Tibial artery (tissue), 4 donors: ENCODE results near the gene MAP1A.
A peak's percentile ranks its signal among the peaks of the same experiment; 100 is the strongest.

Source experiments
- DNase-seq, 2 donors: peaks; one replicate each; pipeline ENCODE4 v3.0.0-alpha.2; 2019
- H3K27ac ChIP-seq, 2 donors: fragments of 200-600 bp; sonication (generic) in 1 of 2; 1 replicate in 1 of 2; 2 replicates in 1 of 2; pipeline ENCODE4 v1.5.1; 2018 to 2019; ENCODE audit warnings: mild to moderate bottlenecking in 1 of 2
- H3K27me3 ChIP-seq, 2 donors: fragments of 200-600 bp; sonication (generic) in 1 of 2; one replicate each; pipeline versions ENCODE4 v1.5.1 to v1.6.0; 2016 to 2019
- H3K36me3 ChIP-seq, 3 donors: fragments of 200-600 bp; sonication (generic) in 2 of 3; one replicate each; pipeline ENCODE4 v1.5.1; 2016 to 2019; ENCODE audit warnings: mild to moderate bottlenecking in 2 of 3
- H3K4me1 ChIP-seq, 4 donors: fragments of 200-600 bp; sonication (generic) in 2 of 4; 1 replicate in 3 of 4; 2 replicates in 1 of 4; pipeline ENCODE4 v1.5.1; 2016 to 2019
- H3K4me3 ChIP-seq, 2 donors: fragments of 200-600 bp; sonication (generic) in 1 of 2; 1 replicate in 1 of 2; 2 replicates in 1 of 2; pipeline ENCODE4 v1.5.1; 2018 to 2019; ENCODE audit warnings: mild to moderate bottlenecking in 2 of 2
- H3K9me3 ChIP-seq, 3 donors: fragments of 200-600 bp; sonication (generic) in 1 of 3; one replicate each; pipeline ENCODE4 v1.5.1; 2016 to 2019
- CTCF ChIP-seq, 2 experiments: fragments of 200-600 bp in 1 of 2; fragments of 450-650 bp in 1 of 2; IDR thresholded peaks; one replicate each; pipeline ENCODE4 v1.5.1; 2017 to 2019; ENCODE audit warnings: antibody characterized with exemption in 2 of 2, mild to moderate bottlenecking in 1 of 2, moderate library complexity in 1 of 2
- intact Hi-C: fragments of 100-400 bp; cut with DNase I; formaldehyde crosslinking; loops from one replicate; pipeline ENCODE4 v1.15.0; 2023; ENCODE audit warnings: low total_unique reads

MAP1A gene

GRCh38 chr15:43508421-43508820, 9.0 kb upstream of the MAP1A start:
- peaks cover 0 to 24% (median 16%) of the 10 kb centered on the region in 4 donors for H3K4me1 ChIP-seq
- no peak for DNase-seq
- no peaks in the 10 kb centered on the region for H3K36me3 ChIP-seq
- no peak for TF ChIP-seq CTCF (IDR thresholded peaks at IDR 0.05)
- peak overlapping the region in 1 of 2 donors; percentile 7 for H3K27ac ChIP-seq
- no peak overlapping the region for H3K4me3 ChIP-seq
- intact Hi-C loops = no loop called here
- H3K27me3 ChIP-seq = no peaks in the 10 kb centered on the region
- H3K9me3 ChIP-seq = no peaks in the 10 kb centered on the region

- H3K4me3 ChIP-seq = peak overlapping the region; percentile 64 to 65
- H3K27me3 ChIP-seq = no peaks in the 10 kb centered on the region
- H3K4me1 ChIP-seq = peaks cover 0 to 24% (median 16%) of the 10 kb centered on the region in 4 donors
- intact Hi-C loops = no loop called here
- H3K27ac ChIP-seq = peak overlapping the region; percentile 80 to 81
- no peaks in the 10 kb centered on the region for H3K9me3 ChIP-seq
- TF ChIP-seq CTCF (IDR thresholded peaks at IDR 0.05) = no peak
- DNase-seq = peak; percentile 68 to 69
- no peaks in the 10 kb centered on the region for H3K36me3 ChIP-seq
Measured at GRCh38 chr15:43508991-43509659, 8.3 kb upstream of the MAP1A start.

GRCh38 chr15:43509660-43510199, 7.7 kb upstream of the MAP1A start:
- intact Hi-C loops = loop anchor here (1.0 to 10.0 kb wide), 2 partner anchors 16 to 265 kb away; partner anchors contain the start of genes ELL3 and TP53BP1
- no peak for TF ChIP-seq CTCF (IDR thresholded peaks at IDR 0.05)
- Histone ChIP-seq H3K36me3 (no peaks in the 10 kb centered on the region), H3K27me3 (no peaks in the 10 kb centered on the region), H3K27ac (peak overlapping the region; percentile 80 to 81), H3K9me3 (no peaks in the 10 kb centered on the region), H3K4me1 (peaks cover 0 to 24% (median 16%) of the 10 kb centered on the region in 4 donors), H3K4me3 (peak overlapping the region; percentile 64 to 65)
- DNase-seq = peak in 1 of 2 donors; percentile 68

GRCh38 chr15:43510200-43511011, 7.0 kb upstream of the MAP1A start:
- intact Hi-C loops = loop anchor here (1.0 to 10.0 kb wide), 2 partner anchors 17 to 264 kb away; partner anchors contain the start of genes ELL3 and TP53BP1
- Histone ChIP-seq H3K4me3 (peak overlapping the region; percentile 64 to 65), H3K27ac (peak overlapping the region; percentile 80 to 81), H3K9me3 (no peaks in the 10 kb centered on the region), H3K36me3 (no peaks in the 10 kb centered on the region), H3K4me1 (peaks cover 0 to 24% (median 16%) of the 10 kb centered on the region in 4 donors), H3K27me3 (no peaks in the 10 kb centered on the region)
- TF ChIP-seq CTCF (IDR thresholded peaks at IDR 0.05) = peak; percentile 23 to 39
- peak; percentile 98 to 99 for DNase-seq

GRCh38 chr15:43511012-43511885, 6.2 kb upstream of the MAP1A start:
- no peaks in the 10 kb centered on the region for H3K9me3 ChIP-seq
- no peaks in the 10 kb centered on the region for H3K36me3 ChIP-seq
- H3K27ac ChIP-seq = peak overlapping the region in 1 of 2 donors; percentile 44
- no peaks in the 10 kb centered on the region for H3K27me3 ChIP-seq
- peak overlapping the region; percentile 64 to 65 for H3K4me3 ChIP-seq
- intact Hi-C loops = loop anchor here (10.0 kb wide), 1 partner anchor 264 kb away; the partner anchor contains the start of gene ELL3
- peak in 1 of 2 experiments; percentile 6 for TF ChIP-seq CTCF (IDR thresholded peaks at IDR 0.05)
- peak in 1 of 2 donors; percentile 54 for DNase-seq
- H3K4me1 ChIP-seq = peaks cover 0 to 31% (median 23%) of the 10 kb centered on the region in 4 donors
